ENCODE results near the gene ZNF763.

- TF ChIP-seq CTCF (IDR thresholded peaks at IDR 0.05) (no peak), POLR2A (IDR thresholded peaks at IDR 0.05) (no peak)
Measured at GRCh38 chr19:11978492-11979100, 13.8 kb downstream of the ZNF763 start.
